Suprapubic skin (tissue), 3 donors: ENCODE data around the gene FAM83B.
"Not testable (repeated sequence)": the region's sequence is repeated elsewhere in the genome, so short reads cannot be mapped to it uniquely, and the experiment has no call there.

ENCODE experiments used
- CTCF ChIP-seq, 2 donors: fragments of 200-600 bp in 1 of 2; fragments of 450-650 bp in 1 of 2; sonication (generic) in 1 of 2; IDR thresholded peaks; one replicate each; pipeline ENCODE4 v1.5.1; 2016 to 2019; ENCODE audit warnings: antibody characterized with exemption in 2 of 2, mild to moderate bottlenecking in 1 of 2, moderate library complexity in 1 of 2
- POLR2AphosphoS5 ChIP-seq, 3 donors: sonication (generic); formaldehyde crosslinking; IDR thresholded peaks; one replicate each; pipeline ENCODE4 v1.6.1; 2017; ENCODE audit warnings: antibody characterized with exemption in 3 of 3

- not testable (repeated sequence) for TF ChIP-seq CTCF, POLR2AphosphoS5 (IDR thresholded peaks at IDR 0.05)
These were observed 114.8 kb downstream of the FAM83B start for GRCh38 chr6:54961372-54961771.
